CD4-positive, alpha-beta T cell treated with Interleukin-21 for 1 hour (primary cell): Measurements from ENCODE around the gene XKR3.
"Not testable (repeated sequence)": the region's sequence is repeated elsewhere in the genome, so short reads cannot be mapped to it uniquely, and the experiment has no call there.

Experiments
- DNase-seq: peaks from one replicate; pipeline ENCODE4 v3.0.0-alpha.2; 2020

XKR3 gene

GRCh38 chr22:16734271-16734670 lies 90.9 kb downstream of the XKR3 start:
- DNase-seq = not testable (repeated sequence)
